GM19468 (cell line): ENCODE measurements around the gene ARAP3.
A peak's percentile ranks its signal among the peaks of the same experiment; 100 is the strongest.

ENCODE experiments used
- ATAC-seq: cut with Tn5 transposase; IDR thresholded peaks from one replicate; pipeline ENCODE4 v1.9.1; 2021; ENCODE audit warnings: mild to moderate bottlenecking, moderate library complexity, moderate number of reproducible peaks; ENCODE audit not compliant: unreplicated experiment; ENCODE audit errors: extremely low read depth

ARAP3 gene

GRCh38 chr5:141674747-141675146 is 7.3 kb downstream of the ARAP3 start:
- no peak for ATAC-seq

GRCh38 chr5:141672841-141673813 is 8.9 kb downstream of the ARAP3 start:
- ATAC-seq: no peak

- ATAC-seq: no peak
Measured at GRCh38 chr5:141672071-141672840, 9.8 kb downstream of the ARAP3 start.

GRCh38 chr5:141669520-141669919 is 12.5 kb downstream of the ARAP3 start:
- no peak for ATAC-seq

GRCh38 chr5:141668601-141669265 is 13.3 kb downstream of the ARAP3 start:
- no peak for ATAC-seq

- ATAC-seq: no peak
Measured at GRCh38 chr5:141665995-141666940, 15.8 kb downstream of the ARAP3 start.

- peak; percentile 82 for ATAC-seq
Measured at GRCh38 chr5:141664733-141665461, 17.1 kb downstream of the ARAP3 start.

- ATAC-seq: no peak
Measured at GRCh38 chr5:141663506-141663905, 18.5 kb downstream of the ARAP3 start.

GRCh38 chr5:141662028-141662427 is 20.0 kb downstream of the ARAP3 start:
- no peak for ATAC-seq

- no peak for ATAC-seq
Measured at GRCh38 chr5:141657937-141658545, 24.0 kb downstream of the ARAP3 start.

- no peak for ATAC-seq
Measured at GRCh38 chr5:141657404-141657803, 24.6 kb downstream of the ARAP3 start.

- no peak for ATAC-seq
Measured at GRCh38 chr5:141656396-141656795, 25.6 kb downstream of the ARAP3 start.

GRCh38 chr5:141655020-141655419 is 27.0 kb downstream of the ARAP3 start:
- ATAC-seq: no peak

- ATAC-seq: no peak
Measured at GRCh38 chr5:141654298-141654697, 27.7 kb downstream of the ARAP3 start.

GRCh38 chr5:141651728-141652105 is 30.3 kb downstream of the ARAP3 start:
- no peak for ATAC-seq

- ATAC-seq: peak; percentile 41
Measured at GRCh38 chr5:141650851-141651727, 30.9 kb downstream of the ARAP3 start, which contains the start of gene FCHSD1. TSS of gene FCHSD1 (minus strand) at chr5:141651418. CDS start at chr5:141651368, 50 bp downstream.

GRCh38 chr5:141649972-141650371 is 32.1 kb downstream of the ARAP3 start:
- ATAC-seq: no peak
